Ecto neural progenitor cell (in vitro differentiated cells): Measurements from ENCODE around the gene RARRES2.

Source experiments
- DNase-seq: peaks from one replicate; pipeline ENCODE4 v3.0.0-alpha.2; 2018; ENCODE audit warnings: low spot score

Gene RARRES2

GRCh38 chr7:150337659-150338081 is 3.8 kb downstream of the RARRES2 start:
- no peak for DNase-seq

GRCh38 chr7:150337179-150337578 is 4.2 kb downstream of the RARRES2 start:
- no peak for DNase-seq

GRCh38 chr7:150336746-150337145 is 4.7 kb downstream of the RARRES2 start:
- no peak for DNase-seq

GRCh38 chr7:150335774-150336112 is 5.7 kb downstream of the RARRES2 start:
- no peak for DNase-seq

GRCh38 chr7:150335108-150335773 is 6.2 kb downstream of the RARRES2 start:
- no peak for DNase-seq

GRCh38 chr7:150334108-150334507 is 7.3 kb downstream of the RARRES2 start:
- no peak for DNase-seq

- no peak for DNase-seq
These were observed 7.8 kb downstream of the RARRES2 start for GRCh38 chr7:150333659-150334058.

- DNase-seq: no peak
These were observed 8.4 kb downstream of the RARRES2 start for GRCh38 chr7:150332852-150333635.

GRCh38 chr7:150330211-150330885 is 11.1 kb downstream of the RARRES2 start:
- DNase-seq: no peak

GRCh38 chr7:150329331-150330120 is 11.9 kb downstream of the RARRES2 start:
- DNase-seq: no peak

GRCh38 chr7:150327308-150327707 is 14.1 kb downstream of the RARRES2 start:
- no peak for DNase-seq

- no peak for DNase-seq
These were observed 14.7 kb downstream of the RARRES2 start for GRCh38 chr7:150326657-150327268.

GRCh38 chr7:150325901-150326300 is 15.5 kb downstream of the RARRES2 start:
- no peak for DNase-seq

GRCh38 chr7:150325110-150325611 is 16.3 kb downstream of the RARRES2 start:
- no peak for DNase-seq

GRCh38 chr7:150324373-150324961 is 17.0 kb downstream of the RARRES2 start:
- no peak for DNase-seq

GRCh38 chr7:150323682-150324372 is 17.6 kb downstream of the RARRES2 start:
- DNase-seq: no peak

GRCh38 chr7:150322833-150323681 is 18.4 kb downstream of the RARRES2 start, which contains the start of the genes ACTR3C and LRRC61:
ACTR3C (minus strand) TSS chr7:150323545; CDS start chr7:150295296, 28,249 bp downstream.
LRRC61 (plus strand) TSS chr7:150323355; CDS start chr7:150336862, 13,507 bp downstream.
- peak; percentile 75 for DNase-seq

GRCh38 chr7:150322114-150322832 is 19.2 kb downstream of the RARRES2 start:
- no peak for DNase-seq

- DNase-seq: no peak
These were observed 19.7 kb downstream of the RARRES2 start for GRCh38 chr7:150321788-150322113.
